Epithelial cell of esophagus (primary cell): ENCODE results near the gene OR14C36.
"Not testable (repeated sequence)": the region's sequence is repeated elsewhere in the genome, so short reads cannot be mapped to it uniquely, and the experiment has no call there.

Experiments used
- DNase-seq: peaks from one replicate; pipeline ENCODE4 v3.0.0; 2010; ENCODE audit warnings: low read depth
- H3K4me3 ChIP-seq: 2 replicates; pipeline ENCODE4 v1.5.1; 2011; ENCODE audit warnings: mild to moderate bottlenecking, low read length, control low read depth
- TF ChIP-seq, protein P1 (sequence below): IDR thresholded peaks from 2 replicates; pipeline ENCODE4 v1.5.1; 2011; ENCODE audit warnings: low read depth, mild to moderate bottlenecking, low read length, control low read depth, inconsistent platforms; ENCODE audit not compliant: insufficient read depth; ENCODE audit errors: missing control alignments

OR14C36 gene, protein sequence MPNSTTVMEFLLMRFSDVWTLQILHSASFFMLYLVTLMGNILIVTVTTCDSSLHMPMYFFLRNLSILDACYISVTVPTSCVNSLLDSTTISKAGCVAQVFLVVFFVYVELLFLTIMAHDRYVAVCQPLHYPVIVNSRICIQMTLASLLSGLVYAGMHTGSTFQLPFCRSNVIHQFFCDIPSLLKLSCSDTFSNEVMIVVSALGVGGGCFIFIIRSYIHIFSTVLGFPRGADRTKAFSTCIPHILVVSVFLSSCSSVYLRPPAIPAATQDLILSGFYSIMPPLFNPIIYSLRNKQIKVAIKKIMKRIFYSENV

DNA sequence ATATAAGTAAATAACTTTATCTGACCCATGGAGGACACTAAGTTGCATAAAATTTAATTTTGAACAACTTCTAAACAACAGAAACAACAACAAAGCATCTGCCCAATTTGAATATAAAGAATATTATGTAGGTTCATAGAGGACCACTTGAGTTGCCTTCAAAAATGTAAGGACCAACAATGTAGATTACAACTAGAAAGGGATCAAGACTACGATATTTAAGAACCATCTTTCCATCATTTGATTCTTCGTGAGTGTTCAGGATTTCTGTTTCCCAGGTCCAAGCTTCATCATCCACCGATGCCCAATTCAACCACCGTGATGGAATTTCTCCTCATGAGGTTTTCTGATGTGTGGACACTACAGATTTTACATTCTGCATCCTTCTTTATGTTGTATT is at the start of gene OR14C36:
Gene OR14C36 (plus strand): TSS at position 301 of the 400 bp plus-strand sequence. CDS start 0 bp downstream, at position 301.
- H3K4me3 ChIP-seq = no peak within 1 kb of the TSS
- TF ChIP-seq, protein P1, sequence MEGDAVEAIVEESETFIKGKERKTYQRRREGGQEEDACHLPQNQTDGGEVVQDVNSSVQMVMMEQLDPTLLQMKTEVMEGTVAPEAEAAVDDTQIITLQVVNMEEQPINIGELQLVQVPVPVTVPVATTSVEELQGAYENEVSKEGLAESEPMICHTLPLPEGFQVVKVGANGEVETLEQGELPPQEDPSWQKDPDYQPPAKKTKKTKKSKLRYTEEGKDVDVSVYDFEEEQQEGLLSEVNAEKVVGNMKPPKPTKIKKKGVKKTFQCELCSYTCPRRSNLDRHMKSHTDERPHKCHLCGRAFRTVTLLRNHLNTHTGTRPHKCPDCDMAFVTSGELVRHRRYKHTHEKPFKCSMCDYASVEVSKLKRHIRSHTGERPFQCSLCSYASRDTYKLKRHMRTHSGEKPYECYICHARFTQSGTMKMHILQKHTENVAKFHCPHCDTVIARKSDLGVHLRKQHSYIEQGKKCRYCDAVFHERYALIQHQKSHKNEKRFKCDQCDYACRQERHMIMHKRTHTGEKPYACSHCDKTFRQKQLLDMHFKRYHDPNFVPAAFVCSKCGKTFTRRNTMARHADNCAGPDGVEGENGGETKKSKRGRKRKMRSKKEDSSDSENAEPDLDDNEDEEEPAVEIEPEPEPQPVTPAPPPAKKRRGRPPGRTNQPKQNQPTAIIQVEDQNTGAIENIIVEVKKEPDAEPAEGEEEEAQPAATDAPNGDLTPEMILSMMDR = no peak
- no peak for DNase-seq

DNA sequence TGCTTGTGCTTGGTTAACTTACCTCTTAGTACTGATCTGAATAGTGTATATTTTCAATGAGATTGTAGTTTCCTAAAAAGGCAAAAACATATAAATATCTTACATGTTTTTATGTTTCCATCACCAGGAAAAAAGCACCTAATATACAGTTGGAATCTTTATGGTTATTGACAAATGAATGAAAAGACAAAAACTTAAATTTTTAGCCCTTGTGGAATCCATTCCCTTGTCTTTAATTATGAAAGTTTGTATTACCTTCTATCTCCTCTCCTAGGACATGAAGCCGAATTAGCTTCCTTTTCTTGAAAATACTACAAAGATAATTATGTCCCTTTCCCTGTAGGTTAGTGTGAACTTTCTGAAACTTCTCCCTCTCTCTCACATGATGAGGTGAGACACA is 45.3 kb upstream of the OR14C36 start, which contains the start of gene OR2T12:
Gene OR2T12 (minus strand): TSS at position 101 of the 400 bp plus-strand sequence. CDS start 7,846 bp downstream, outside the sequence.
- no peak for DNase-seq
- TF ChIP-seq, protein P1 = no peak
- H3K4me3 ChIP-seq = no peak within 1 kb of the TSS

DNA sequence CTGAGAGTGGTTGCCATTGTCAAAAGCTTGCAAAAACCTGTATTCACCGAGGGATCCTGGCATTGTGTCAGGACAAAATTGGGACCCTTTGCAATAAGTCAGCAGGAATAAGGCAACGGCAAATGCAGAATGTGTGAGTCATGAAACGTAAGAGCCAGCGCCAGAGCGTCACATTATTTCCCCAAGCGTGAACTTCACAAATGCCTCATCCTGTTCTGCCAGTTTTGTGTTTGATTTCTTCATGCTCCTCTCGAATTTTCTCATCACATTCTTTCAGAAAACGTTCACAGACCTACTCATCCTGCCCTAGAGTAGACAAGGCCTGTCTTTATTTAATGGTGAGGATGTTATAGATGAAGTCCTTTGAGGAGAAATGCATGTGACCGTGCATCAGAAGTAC is 42.9 kb upstream of the OR14C36 start:
- DNase-seq = not testable (repeated sequence)

DNA sequence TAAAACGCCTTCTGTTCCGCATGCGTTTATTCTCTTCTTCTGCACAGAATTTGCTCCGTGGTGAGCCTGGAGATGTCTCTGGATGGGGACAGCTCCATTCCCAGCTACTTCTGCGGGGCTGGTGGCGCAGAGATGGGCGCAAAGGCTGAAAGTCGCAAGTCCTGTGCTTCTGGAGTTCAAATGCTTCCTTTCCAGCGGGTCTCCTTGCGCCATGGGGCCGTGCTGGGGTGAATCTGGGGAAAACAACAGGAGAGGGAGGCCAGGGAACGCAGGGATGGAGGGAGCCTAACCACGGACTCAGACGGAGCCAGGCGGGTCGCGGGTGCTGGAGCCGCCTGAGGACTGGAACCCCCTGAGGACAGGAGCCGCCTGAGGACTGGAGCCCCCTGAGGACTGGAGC is 42.5 kb upstream of the OR14C36 start:
- TF ChIP-seq, protein P1 = no peak
- no peak for DNase-seq
- no peak overlapping the region for H3K4me3 ChIP-seq

More for the DNA sequence above, 42.9 kb upstream of the OR14C36 start:
- H3K4me3 ChIP-seq = not testable (repeated sequence)

DNA sequence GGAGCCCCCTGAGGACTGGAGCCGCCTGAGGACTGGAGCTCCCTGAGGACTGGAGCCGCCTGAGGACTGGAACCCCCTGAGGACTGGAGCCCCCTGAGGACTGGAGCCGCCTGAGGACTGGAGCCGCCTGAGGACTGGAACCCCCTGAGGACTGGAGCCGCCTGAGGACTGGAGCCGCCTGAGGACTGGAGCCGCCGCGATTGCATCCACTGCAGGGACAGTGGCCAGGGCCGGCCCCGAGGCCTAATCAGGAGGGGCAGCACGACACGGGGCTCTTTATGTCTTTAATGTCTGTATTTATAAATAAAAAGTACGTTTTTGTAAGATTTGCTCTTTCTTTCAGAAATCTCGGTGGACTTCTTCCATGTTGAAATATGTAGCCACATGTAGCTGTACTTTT is 41.8 kb upstream of the OR14C36 start:
- H3K4me3 ChIP-seq, DNase-seq: not testable (repeated sequence)

DNA sequence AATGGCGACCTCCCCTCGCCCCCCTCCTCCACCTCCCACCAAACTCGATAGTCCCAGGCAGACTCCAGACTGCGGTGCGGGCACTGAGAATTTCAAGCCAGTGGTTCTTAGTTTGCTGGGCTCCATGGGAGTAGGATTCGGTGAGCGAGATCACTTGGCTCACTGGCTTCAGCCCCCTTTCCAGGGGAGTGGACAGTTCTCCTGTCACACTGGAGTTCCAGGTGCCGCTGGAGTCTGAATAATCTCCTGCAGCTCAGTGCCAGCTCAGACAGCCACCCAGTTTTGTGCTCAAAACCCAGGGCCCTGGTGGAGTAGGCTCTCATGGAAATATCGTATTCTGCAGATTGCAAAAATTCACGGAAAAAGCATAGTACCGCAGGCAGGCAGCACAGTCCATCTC is 31.8 kb upstream of the OR14C36 start:
- TF ChIP-seq, protein P1 = no peak
- no peak overlapping the region for H3K4me3 ChIP-seq

DNA sequence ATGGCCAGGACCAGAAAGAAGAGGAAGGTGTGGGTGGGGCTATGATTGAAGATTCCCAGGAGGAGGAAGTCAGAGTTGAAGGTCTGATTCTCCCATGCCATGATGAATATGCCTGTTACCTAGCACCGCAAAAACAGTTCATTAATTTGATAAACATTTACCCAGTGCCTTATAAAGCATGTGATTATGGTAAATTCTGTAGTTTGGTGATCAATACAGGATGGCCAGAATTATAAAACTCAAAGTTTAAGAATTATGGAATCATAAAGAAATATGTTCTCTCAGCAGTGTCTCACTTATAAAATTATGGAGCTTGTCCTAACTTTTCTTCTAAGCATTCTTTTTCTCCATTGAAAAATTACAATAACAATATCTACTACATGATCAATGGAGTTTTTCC is 24.1 kb upstream of the OR14C36 start, which contains the start of gene OR2M7:
Gene OR2M7 (minus strand): TSS at position 101 of the 400 bp plus-strand sequence. CDS start 0 bp downstream, at position 101.
- DNase-seq = no peak
- TF ChIP-seq, protein P1 = no peak
- no peak within 1 kb of the TSS for H3K4me3 ChIP-seq

More for the DNA sequence above, 31.8 kb upstream of the OR14C36 start:
- DNase-seq = no peak

DNA sequence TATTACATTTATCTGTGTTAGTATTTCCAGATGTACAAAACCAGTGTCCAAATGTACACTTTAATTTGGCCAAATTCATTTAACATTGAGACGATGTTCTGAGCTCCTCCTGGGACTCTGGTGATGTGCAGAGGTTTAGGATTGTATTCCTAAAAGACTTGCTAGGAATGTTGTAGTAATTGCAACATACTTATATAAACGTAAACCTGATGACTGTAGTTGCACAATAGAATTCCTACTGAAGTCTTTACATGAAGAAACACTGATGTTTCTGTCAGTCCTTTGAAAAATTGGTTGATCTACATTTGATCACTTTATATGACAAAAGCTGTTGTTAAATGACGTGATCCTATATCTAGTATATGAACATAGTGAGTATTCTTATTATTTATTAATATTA is 5.1 kb upstream of the OR14C36 start:
- DNase-seq = no peak
- TF ChIP-seq, protein P1 = no peak
- H3K4me3 ChIP-seq = no peak overlapping the region
